Fibroblast of pulmonary artery (primary cell): ENCODE measurements around the gene TMEM204.

Source experiments
- DNase-seq: peaks from one replicate; pipeline ENCODE4 v3.0.0-alpha.2; 2010; ENCODE audit warnings: low read depth
- H3K4me3 ChIP-seq: replicated peaks from 2 replicates; pipeline ENCODE4 v1.5.1; 2011; ENCODE audit warnings: low read depth, mild to moderate bottlenecking, control low read depth, low read length, moderate library complexity
- TF ChIP-seq, protein P1 (sequence below): IDR thresholded peaks from 2 replicates; pipeline ENCODE4 v1.5.1; 2011; ENCODE audit warnings: mild to moderate bottlenecking, control low read depth, low read length, inconsistent platforms; ENCODE audit errors: missing control alignments

Gene TMEM204

DNA sequence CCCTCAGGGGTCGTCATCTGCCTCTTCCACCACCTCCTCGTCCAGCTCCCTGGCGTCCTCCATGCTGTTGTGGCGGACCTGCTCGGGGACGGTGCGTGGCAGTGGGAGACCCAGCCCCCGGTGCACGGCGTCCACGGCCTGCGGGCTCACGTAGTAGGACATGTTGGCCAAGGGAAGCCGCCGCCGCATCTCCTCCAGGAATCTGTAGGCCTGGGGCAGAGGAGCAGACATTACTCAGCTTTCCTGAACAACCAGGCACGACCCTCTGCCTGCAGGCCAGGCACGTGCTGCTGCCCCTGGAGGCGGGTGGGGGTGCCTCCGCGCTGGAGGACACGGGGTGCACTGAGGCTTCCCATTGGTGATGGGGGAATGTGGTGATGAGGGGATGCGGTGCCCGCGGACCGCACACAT lies 22.5 kb upstream of the TMEM204 start:
- no peak overlapping the region for H3K4me3 ChIP-seq
- TF ChIP-seq, protein P1, sequence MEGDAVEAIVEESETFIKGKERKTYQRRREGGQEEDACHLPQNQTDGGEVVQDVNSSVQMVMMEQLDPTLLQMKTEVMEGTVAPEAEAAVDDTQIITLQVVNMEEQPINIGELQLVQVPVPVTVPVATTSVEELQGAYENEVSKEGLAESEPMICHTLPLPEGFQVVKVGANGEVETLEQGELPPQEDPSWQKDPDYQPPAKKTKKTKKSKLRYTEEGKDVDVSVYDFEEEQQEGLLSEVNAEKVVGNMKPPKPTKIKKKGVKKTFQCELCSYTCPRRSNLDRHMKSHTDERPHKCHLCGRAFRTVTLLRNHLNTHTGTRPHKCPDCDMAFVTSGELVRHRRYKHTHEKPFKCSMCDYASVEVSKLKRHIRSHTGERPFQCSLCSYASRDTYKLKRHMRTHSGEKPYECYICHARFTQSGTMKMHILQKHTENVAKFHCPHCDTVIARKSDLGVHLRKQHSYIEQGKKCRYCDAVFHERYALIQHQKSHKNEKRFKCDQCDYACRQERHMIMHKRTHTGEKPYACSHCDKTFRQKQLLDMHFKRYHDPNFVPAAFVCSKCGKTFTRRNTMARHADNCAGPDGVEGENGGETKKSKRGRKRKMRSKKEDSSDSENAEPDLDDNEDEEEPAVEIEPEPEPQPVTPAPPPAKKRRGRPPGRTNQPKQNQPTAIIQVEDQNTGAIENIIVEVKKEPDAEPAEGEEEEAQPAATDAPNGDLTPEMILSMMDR = no peak
- no peak for DNase-seq

DNA sequence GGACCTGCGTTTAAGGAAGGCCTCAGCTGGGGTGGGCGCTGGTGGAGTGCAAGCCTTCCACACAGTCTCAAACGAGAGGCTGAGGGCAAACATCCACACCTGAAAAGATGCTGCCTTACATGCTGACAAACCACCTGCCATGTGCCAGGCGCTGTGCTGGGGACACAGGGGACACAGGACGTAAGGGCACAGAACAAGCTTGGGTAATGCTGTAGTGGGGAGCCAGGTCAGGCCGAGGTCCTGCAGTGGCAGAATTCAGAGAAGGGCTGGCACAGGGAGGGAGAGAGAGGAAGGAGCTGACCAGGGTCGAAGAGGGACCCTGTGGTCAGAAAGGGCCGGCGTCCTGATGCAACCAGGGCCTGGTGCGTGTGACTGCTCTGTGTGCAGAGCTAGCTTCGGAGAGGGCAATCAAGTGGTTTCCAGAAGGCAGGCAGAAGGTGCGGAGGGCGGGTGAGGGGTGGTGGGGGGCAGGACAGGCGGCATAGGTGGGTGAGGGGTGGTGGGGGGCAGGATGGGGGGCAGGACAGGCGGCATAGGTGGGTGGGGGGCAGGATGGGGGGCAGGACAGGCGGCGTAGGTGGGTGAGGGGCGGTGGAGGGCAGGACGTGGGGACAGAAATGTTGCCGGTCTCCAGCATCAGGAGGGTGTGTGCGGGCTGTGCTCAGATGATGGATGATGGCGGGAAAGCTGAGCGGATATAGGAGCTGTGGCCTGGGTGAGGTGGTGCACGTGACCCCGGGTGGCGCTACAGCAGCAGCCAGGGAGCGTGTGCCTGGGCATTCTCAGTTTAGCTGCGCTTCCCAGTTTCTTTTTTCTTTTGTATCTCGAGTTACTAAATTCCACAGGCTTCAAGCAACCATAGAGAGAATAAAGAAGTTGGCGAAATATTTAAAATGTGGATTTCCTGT lies 21.6 kb upstream of the TMEM204 start:
- no peak for DNase-seq
- TF ChIP-seq, protein P1 = no peak
- no peak overlapping the region for H3K4me3 ChIP-seq

GRCh38 chr16:1512774-1513173 lies 20.7 kb upstream of the TMEM204 start:
- H3K4me3 ChIP-seq = no peak overlapping the region
- TF ChIP-seq, protein P1 = no peak

GRCh38 chr16:1514507-1514906 lies 19.0 kb upstream of the TMEM204 start:
- TF ChIP-seq, protein P1 = no peak
- H3K4me3 ChIP-seq = no peak overlapping the region
- DNase-seq = no peak

More at GRCh38 chr16:1512774-1513173, 20.7 kb upstream of the TMEM204 start:
- DNase-seq = no peak

DNA sequence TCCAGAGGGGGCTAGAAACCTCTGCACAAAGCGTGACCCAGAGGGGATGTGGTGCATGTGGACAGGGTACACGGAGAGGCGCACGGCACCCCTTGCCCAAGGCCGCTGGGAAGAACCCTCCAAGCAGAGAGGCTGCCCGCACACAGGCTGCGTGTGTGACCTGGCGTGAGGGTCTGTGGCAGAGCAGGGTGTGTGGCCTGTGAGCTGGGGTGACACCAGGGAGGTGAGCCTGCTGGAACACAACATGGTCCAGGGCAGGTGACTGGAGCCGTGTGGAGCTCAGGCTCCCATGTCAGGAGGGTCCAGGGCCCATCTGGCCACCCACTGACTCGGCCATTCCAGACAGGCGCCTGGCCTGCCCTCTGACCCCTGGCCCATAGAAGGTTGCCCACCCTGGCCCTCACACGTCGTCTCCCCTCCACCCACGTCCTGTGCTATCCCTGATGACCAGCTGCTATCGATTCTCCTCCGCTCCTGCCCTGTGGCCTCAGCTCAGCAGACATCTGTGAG lies 14.8 kb upstream of the TMEM204 start:
- no peak overlapping the region for H3K4me3 ChIP-seq
- no peak for DNase-seq
- TF ChIP-seq, protein P1 = no peak

DNA sequence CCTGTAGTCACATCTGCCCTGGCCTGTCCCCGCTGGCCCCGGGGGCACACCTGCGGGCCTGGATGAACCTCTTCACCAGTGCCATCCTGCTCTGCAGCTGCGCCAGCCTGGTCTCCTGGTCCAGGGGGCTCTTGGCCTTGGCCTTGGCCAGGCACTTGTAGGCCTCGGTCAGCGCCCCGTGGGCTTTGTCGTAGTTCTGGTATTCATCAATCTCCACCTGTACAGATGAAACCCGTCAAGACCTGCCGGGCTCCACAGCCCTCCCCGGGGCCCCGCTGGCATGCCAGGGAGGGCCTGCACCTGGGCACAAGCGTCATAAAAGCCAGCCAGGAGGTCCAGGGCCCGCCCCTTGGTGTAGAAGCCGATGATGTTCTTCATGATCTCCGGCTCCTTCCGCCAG lies 13.6 kb upstream of the TMEM204 start:
- TF ChIP-seq, protein P1 = no peak
- DNase-seq = no peak
- H3K4me3 ChIP-seq = no peak overlapping the region
